ENCODE data around the gene ADGRV1.

Gene ADGRV1

DNA sequence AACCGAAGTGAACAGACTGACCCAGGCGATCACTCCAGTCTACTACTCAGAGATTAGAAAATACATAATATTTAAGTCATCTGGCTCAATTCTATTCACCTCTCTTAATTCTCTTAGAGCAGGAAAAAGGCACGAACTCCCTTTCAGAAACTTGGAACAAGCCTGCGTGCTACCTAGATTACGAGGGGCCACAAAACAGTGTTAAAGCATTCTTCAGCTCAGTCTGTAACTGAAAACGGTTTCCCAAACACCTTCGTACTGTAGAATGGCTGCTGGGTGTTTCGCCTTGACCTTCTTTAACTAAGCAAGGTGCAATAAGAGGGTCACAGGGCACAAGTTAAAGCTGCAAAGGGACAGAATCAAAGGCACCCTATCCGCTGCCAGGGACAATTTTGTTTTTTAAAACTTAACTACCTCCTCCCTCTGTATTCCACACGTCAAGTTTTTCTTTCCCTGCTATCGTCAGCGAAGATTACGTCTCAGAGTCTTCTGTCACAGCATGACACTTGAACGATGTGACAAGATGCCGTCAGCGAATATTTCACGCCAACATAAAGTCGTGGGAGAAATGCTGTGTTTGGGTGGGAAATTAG lies 29.9 kb upstream of the ADGRV1 start:
- DNase-seq (ENCODE audit: low spot score), result no peak
- Histone ChIP-seq H3K4me3 (peak overlapping the region; percentile 97), H3K27ac (peak overlapping the region; percentile 96 to 98)
- TF ChIP-seq, protein P1, sequence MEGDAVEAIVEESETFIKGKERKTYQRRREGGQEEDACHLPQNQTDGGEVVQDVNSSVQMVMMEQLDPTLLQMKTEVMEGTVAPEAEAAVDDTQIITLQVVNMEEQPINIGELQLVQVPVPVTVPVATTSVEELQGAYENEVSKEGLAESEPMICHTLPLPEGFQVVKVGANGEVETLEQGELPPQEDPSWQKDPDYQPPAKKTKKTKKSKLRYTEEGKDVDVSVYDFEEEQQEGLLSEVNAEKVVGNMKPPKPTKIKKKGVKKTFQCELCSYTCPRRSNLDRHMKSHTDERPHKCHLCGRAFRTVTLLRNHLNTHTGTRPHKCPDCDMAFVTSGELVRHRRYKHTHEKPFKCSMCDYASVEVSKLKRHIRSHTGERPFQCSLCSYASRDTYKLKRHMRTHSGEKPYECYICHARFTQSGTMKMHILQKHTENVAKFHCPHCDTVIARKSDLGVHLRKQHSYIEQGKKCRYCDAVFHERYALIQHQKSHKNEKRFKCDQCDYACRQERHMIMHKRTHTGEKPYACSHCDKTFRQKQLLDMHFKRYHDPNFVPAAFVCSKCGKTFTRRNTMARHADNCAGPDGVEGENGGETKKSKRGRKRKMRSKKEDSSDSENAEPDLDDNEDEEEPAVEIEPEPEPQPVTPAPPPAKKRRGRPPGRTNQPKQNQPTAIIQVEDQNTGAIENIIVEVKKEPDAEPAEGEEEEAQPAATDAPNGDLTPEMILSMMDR (IDR thresholded peaks at IDR 0.05), result no peak

DNA sequence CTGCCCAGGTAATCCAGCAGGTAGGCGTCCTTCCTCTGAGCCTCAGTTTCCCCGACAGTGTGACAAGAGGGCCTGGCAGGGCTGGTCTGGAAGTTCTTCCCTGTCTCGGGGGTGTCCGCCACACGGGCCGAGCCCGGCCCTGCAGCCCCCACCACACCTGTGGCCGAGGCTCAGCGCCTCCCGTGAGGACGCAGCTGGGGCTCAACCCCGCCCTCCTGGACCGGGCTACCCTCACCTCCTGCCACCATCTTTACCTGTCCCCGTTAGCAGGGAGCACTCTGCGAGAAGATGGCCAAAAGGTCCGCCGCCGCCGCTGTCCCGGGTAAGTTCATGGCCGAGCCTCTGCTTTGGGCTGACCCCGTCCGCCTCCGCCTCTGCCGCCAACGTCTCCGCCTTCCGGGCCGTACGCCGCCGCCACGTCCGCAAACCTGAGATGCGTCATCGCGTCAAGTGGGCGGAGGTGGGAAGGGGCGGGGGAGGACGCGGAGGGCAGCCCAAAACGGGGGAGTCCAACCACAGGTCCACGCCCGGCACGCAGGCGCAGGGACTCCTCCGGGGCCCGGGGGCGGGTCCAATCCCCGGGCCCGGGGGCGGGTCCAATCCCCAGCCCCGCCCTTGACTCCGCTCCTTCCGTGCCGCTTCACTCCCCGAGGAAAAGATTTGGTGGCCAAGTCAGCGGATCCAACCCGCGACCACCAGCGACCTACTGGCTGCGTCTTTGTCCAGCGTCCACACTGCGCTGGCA lies 29.2 kb upstream of the ADGRV1 start, which contains the start of gene LYSMD3:
Gene LYSMD3, minus strand, starts transcription at position 391 of the 745 bp plus-strand sequence. CDS start 4,295 bp downstream, outside the sequence.
- TF ChIP-seq, protein P1 (IDR thresholded peaks at IDR 0.05), result no peak
- DNase-seq (ENCODE audit: low spot score), result peak; percentile 99

DNA sequence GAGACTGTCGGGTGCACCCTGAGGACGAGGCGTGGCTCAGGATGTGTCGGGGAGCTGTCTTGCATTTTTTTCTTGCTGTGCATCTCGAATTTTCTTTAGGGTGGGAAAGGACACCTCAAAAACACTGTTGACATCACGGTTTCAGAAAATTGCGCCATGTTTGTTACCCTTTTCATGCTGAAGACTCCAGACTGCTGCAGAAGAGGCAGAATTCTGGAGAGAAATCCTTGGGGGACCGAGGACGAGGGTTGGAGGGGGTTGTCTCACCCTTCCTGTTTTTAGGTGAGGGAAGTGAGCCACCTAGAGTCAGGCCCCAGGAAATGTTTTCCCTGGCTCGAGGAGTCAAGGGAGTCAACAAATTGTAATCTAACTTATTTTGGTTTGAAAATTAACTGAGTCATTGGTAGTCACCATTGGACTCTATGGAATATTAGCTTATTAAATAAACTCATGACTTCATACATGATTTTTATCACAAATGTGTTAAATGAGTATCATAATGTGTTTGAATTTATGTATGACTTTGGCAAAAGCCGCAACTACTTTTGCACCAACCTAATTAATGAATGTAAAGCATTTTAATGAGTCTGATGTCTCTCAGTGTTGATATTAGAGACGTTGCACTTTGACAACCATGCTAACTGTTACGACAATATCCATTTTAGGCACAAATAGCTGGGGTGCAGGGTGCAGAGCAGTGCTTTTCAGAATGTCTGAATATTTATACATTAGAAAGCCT lies 28.5 kb upstream of the ADGRV1 start:
- DNase-seq (ENCODE audit: low spot score), result peak; percentile 81

More for the DNA sequence above, 29.2 kb upstream of the ADGRV1 start, which contains the start of gene LYSMD3:
- peak within 1 kb of the TSS; percentile 97 for H3K4me3 ChIP-seq
- H3K27ac ChIP-seq, result peak within 1 kb of the TSS; percentile 96 to 98

DNA sequence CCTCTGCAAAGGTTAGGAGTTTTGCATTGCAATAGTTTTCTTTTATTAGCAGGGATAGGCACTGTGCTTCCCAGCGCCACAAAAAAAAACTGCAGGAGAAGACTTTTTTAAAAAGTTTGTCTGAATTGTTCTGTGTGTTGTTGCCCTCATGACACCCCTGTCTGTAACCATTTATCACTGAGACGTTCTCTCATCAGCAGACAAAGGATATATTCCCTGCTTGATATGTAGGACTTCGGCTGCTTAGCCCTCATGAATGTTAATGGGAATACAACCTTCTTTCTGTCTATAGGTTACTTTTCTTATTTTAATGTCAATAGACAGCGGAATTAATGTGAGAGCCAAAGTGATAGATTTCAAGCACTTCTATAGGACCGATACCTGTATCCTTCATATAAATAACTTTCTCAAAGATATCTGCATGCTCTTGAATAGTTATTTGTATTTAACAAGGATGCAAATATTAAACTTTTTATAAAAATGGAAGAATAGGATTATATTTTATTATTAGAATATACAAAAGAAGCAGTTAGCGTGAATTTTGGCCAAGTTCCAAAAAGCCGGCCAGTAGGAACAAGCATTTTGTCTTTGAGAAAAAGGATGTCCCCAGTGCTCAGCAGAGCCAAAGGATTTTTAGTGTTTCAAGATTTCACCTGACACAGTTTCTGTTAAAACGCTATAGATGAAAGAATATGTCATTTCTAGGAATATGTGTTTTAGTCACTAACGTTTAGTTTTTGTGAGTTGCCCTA lies 27.7 kb upstream of the ADGRV1 start:
- Histone ChIP-seq H3K27ac (no peak overlapping the region), H3K4me3 (no peak overlapping the region)
- TF ChIP-seq, protein P1 (IDR thresholded peaks at IDR 0.05), result no peak
- DNase-seq (ENCODE audit: low spot score), result no peak

More for the DNA sequence above, 28.5 kb upstream of the ADGRV1 start:
- H3K4me3 ChIP-seq, result peak overlapping the region; percentile 97
- TF ChIP-seq, protein P1 (IDR thresholded peaks at IDR 0.05), result peak; percentile 60
- H3K27ac ChIP-seq, result peak overlapping the region; percentile 96 to 98

DNA sequence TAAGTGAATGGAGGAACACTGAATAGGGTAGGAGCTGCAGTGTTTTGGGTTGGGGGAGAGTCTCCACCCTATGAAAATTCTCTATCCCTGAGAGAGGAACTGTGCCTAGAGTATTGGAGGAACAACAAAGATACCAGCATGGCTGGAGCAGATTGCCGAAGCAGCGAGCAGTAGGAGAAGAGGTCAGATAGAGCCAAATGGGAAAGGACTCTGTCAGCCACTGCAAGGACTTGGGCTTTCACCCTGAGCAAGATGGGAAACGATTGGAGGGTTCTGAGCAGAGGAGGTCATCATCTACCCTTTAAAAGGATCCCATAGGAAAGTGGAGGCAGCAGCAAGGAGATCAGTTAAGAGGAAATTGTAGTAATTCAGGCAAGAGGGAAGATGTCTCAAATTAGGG lies 24.8 kb upstream of the ADGRV1 start:
- DNase-seq (ENCODE audit: low spot score), result no peak
- Histone ChIP-seq H3K27ac (no peak overlapping the region), H3K4me3 (no peak overlapping the region)
- TF ChIP-seq, protein P1 (IDR thresholded peaks at IDR 0.05), result no peak

DNA sequence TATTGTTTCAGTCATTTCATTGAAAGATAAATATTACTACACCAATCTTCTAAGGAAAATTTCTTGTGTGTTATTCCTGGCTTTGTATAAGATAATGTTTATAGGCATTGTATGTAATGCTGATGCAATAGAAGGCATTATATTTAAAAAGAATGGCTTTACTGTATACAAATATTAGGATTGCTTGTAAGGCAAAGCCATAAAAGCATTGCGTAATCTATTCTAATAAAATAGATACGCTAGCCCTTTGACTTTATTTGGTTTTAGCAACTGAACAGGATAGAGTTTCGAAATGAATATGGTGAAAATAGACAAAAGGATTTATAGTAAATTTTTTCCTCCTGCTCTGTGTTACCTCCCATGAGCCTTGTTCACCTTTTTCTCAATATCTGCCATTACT lies 23.7 kb upstream of the ADGRV1 start:
- Histone ChIP-seq H3K4me3 (no peak overlapping the region), H3K27ac (no peak overlapping the region)
- TF ChIP-seq, protein P1 (IDR thresholded peaks at IDR 0.05), result no peak
- no peak for DNase-seq (ENCODE audit: low spot score)
